GM11168 (cell line): Measurements from ENCODE around the gene AFAP1L1.

Source experiments
- in situ Hi-C: fragments of 300-500 bp; cut with MboI; formaldehyde crosslinking; loops from one replicate; pipeline ENCODE4 v1.12.0; 2022; ENCODE audit warnings: low sequenced_read_pairs; ENCODE audit not compliant: unreplicated experiment

Gene AFAP1L1

DNA sequence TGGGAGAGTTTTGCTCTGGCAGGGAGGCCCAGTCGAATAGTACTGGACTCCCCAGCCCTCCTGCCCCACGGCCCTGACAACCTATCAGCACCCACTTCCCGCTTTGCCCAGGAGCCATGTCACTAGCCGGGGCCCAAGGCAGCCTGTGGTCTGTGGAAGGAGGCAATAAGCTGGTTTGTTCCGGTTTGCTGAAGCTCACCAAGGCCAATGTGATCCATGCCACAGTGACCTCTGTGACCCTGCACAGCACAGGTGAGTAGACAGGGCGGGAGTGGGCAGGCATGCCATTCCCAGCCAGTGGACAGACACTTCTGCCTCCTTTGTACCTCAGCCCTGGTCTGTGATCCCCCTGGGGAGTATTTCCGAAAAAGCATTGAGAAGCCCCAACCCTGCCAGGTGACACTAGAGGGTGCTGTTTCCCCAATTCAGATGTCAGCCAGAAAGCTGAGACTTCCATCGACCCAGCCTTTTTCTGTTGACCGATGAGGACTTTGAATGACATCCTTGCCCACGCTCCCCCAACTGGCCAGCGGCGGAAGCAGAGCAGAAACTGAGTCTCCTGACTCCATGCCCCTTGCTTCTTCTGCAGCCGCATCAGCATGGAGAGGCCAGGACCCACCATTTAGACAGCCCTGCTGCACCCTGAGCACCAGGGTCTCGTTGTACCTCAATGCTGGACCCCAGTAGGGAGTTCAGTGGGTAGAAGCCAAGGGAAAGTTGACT lies 95.8 kb downstream of the AFAP1L1 start:
- in situ Hi-C loops, result no loop called here

DNA sequence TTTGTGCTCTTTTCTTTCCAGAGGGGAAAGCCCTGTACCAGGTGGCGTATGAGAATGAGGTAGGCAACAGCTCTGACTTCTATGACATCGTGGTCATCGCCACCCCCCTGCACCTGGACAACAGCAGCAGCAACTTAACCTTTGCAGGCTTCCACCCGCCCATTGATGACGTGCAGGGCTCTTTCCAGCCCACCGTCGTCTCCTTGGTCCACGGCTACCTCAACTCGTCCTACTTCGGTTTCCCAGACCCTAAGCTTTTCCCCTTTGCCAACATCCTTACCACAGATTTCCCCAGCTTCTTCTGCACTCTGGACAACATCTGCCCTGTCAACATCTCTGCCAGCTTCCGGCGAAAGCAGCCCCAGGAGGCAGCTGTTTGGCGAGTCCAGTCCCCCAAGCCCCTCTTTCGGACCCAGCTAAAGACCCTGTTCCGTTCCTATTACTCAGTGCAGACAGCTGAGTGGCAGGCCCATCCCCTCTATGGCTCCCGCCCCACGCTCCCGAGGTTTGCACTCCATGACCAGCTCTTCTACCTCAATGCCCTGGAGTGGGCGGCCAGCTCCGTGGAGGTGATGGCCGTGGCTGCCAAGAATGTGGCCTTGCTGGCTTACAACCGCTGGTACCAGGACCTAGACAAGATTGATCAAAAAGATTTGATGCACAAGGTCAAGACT lies 96.5 kb downstream of the AFAP1L1 start:
- in situ Hi-C loops, result no loop called here

DNA sequence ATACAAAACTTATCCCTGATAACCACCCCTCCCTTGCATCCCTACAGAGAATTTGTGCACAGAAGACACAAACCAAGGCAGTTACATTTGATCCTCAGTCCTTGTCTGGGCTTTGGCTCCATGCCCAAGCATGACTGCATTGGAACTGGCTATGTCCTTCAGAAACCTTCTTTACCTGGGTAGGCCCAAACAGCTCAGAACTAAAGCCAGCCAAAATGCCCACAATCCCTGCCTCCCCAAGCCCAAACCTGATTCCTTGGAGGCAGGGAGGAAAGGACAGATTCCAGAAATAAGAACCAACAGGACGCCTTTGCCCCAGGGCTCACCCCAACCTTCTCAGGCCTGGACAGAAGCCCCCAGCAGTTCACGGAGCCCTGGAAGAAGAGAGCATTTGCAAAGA lies 99.2 kb downstream of the AFAP1L1 start:
- in situ Hi-C loops, result no loop called here

DNA sequence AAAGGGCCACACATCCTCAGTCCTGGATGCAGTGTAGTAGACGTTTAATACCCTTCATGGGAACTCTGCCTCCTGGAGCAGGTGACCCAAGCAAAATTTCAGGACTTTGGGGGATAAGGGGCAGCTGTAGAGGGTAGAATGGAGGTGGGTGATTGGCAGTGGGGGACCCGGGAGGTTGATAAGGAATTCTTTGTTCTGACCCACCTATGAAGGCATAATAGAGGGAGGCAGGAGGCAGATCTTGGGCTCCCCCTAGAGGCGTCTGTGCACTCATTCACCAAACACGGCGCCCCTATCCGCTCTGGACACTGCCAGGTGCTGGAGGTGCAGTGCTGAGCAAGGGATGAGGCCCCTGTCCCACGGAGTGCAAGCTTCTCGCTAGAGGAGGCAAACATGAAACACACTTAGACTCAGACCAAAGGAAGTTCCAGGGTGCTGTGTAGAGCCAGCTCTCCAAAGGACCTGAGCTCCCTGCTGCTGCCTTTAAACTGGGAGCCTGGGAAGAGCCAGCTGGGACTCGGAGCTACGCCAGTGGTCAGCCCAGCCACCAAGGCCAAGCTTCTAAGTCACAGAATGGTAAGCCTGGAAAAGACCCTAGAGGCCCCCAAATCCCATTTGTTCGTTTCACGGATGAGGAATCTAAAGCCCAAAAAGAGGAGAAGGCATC lies 99.8 kb downstream of the AFAP1L1 start:
- in situ Hi-C loops, result no loop called here

DNA sequence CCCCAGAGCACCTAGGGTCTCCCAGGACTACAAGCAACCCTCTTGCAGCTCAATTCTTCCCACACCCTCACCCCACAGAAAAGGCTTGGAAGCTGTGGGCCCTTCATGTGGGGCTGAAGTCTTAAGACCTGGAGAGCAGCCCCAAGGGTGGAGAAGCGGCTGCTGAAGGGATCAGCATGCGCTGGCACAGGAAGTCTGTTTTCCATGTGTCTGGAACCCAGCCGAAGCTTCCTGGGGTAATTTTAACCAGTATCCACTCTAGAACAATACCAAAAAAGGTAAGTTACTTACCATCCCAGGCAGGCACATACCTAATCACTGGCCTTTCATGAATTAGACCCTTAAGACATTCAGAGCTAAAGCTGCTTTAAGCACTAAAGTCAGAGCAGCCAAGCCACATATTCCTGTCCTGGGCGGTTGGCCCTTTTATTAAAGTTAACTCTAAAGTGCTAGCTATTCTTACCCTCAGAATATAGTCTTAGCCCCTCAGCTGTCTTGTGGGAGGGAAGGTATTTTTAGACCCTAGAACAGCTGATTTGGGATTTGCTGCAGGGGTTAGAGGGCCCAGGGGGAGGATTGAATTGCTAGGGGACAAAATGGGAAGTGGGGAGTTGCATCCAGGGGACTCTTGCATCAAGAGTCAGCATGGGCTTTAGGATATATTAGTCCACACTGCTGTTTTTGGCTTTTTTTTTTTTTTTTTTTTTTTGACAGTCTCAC lies 100.6 kb downstream of the AFAP1L1 start:
- in situ Hi-C loops, result no loop called here

DNA sequence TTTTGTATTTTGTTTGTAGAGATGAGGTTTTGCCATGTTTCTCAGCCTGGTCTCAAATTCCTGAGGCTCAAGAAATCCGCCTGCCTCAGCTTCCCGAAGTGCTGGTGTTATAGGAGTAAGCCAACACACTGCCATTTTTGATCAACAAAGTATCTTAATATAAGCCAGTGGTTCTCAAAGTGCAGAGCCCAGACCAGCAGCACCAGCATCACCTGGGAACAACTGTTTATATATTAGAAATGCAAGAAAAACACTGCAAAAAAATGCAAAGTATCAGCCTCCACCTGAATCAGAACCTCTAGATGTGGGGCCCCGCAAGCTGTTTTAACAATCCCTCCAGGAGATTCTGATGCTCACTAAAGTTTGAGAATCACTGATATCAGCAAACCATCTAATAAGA lies 101.3 kb downstream of the AFAP1L1 start:
- in situ Hi-C loops, result no loop called here

DNA sequence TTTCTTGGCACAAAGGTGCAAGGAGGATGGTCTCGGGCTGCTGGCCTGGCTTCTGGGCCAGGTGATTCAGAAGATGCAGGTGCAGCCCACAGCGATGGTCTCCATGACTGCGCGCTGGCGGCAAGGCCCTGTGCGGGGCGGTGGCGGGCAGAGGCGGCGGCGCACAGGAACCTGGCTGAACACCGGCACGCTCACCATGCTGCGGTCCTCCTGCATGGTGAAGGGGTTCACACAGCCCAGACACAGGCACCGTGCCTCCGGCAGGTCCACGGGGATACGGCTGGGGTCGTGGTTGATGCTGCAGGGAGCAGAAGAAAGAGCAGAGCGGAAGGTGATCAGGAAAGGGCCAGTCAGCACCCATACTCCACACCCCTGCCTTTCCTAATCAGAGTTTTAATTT lies 102.6 kb downstream of the AFAP1L1 start:
- in situ Hi-C loops, result no loop called here

DNA sequence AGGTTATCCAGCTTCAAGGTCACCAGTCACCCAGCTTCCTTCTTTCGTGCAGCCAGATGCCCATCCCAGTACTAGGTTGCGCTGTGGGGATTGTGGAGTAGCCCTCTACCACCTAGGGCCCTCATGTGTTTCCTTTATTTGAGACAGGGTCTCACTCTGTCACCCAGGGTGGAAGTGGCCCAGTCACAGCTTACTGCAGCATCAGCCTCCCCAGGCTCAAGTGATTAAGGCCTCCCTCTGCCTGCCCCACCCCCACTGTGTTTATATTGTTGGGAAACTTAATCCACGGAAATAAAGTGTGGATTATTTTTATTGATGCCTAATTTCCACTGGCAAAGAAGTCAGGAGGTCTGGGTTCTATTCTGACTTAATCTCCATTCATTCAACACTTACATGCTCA lies 103.1 kb downstream of the AFAP1L1 start:
- in situ Hi-C loops, result no loop called here

DNA sequence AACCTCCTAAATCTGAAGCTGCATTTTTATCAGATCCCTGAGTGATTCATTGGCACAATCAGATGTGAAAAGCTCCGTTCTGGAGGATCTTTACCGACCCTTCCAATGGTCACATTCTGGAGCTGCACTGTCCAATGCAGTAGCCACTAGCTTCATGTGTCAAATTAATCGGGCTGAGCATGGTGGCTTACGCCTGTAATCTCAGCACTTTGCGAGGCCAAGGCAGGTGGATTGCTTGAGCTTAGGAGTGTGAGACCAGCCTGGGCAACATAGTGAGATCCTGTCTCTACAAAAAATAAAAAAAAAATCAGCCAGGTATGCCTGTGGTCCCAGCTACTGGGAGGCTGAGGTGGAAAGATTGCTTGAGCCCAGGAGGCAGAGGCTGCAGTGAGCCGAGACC lies 103.8 kb downstream of the AFAP1L1 start:
- in situ Hi-C loops, result no loop called here

DNA sequence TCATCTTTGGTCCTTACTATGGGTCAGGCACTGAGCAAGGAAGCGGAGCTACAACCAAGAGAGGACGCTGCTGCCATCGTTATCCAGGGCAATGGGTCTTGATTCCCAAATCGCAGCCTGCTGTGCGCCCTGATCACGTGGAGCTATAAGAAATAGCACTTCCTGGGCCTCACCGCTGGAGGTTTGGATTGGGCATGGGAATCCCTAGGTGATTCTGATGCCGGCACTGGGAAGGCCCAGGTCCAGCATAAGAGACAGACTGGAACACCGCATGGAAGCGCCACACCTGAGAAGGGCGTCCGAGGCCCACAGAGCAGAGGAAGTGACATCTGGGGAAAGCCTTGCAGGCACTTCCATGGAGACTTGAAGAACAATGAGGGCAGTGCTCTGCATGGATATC lies 104.4 kb downstream of the AFAP1L1 start:
- in situ Hi-C loops, result no loop called here

DNA sequence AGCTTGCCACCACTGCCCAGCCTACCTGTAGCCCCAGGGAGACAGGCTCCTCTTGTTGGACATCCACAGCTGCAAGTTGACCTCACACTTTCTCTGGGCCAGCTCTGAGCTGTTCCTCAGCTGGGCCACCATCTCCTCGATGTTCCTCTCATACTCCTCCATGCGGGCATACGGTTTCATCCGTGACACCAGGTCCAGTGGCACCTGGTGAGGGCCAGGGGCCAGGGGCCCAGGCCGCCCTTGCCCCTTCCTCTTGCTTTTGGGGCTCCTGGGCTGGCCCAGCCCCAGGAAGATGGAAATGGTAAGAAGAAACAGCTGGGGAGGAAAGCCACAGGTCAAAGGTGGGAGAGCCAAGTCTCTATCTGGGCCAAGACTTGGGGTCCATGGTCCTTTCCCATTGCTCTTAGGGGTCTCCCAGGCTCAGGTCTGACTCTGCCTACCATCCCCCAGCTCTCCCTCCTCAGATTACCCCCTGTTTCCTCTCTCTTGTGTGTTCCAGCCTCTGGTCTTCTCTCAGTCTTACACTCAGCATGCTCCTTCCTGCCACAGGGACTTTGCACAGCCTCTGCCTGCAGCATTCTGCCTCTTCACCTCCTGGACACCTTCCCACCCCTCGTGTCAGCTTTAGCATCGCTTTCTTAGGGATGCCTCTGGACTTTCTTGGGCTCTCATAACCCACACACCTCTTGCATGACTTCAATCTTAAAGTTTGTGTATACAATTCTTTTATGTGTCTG lies 105.2 kb downstream of the AFAP1L1 start:
- in situ Hi-C loops, result no loop called here

DNA sequence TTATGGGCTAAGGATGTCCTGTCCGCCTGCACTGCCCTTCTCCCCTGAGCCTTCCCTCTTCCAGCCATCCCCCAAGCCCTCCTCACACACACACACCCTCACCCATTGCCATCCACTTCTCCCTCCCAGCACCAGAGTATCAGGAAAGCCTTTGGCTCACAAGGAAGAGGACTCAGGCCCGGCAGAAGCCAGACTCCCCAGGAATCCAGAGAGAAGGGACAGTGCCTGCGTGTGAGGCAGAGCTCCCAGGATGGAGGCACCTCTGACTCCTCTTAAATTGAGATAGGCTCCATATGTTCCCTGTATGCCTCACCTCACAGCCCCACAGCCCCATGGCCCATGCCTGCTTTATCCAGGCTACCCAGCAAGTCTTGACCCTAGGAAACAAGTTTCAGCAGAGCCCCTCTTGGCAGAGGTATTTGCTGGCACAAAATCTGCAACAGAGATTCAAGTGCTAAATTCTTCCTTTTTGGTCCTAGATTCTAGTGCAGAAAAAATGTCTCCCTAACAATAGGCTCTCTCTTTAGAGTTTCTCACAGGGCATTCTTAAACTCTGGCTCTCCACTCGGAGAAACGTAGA lies 106.7 kb downstream of the AFAP1L1 start:
- in situ Hi-C loops, result no loop called here

DNA sequence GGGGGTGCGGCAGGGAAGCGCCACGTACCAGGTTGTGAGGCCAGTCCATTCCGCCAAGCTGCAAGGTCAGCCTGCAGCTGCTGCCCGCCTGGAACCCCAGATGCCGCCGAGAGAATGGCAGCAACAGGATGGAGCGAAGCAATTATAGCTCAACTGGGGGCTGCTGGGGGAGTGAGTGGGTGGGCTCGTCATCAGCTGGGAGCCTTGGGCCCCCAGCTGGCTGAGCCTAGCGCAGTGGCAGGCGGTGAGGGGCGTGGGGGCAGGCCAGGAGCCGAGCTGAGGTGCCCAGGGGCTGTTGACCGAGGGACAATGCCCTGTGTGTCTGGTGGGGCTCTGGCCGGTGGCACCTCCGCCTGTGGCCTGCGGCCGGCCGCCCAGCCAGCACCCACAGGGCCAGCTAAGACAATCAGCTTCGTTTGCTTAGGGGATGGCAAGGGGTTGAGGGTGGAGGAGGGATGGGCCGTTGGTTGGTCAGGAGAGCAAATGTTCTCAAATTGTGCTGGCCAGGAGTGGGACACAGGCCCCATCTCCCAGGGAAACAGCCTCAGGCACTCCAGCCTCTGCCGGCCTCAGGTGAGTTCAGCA lies 107.6 kb downstream of the AFAP1L1 start, which contains the start of gene IL17B:
IL17B (minus strand) TSS at position 116 of the 585 bp plus-strand sequence; CDS start at position 49, 67 bp downstream.
- in situ Hi-C loops, result no loop called here

DNA sequence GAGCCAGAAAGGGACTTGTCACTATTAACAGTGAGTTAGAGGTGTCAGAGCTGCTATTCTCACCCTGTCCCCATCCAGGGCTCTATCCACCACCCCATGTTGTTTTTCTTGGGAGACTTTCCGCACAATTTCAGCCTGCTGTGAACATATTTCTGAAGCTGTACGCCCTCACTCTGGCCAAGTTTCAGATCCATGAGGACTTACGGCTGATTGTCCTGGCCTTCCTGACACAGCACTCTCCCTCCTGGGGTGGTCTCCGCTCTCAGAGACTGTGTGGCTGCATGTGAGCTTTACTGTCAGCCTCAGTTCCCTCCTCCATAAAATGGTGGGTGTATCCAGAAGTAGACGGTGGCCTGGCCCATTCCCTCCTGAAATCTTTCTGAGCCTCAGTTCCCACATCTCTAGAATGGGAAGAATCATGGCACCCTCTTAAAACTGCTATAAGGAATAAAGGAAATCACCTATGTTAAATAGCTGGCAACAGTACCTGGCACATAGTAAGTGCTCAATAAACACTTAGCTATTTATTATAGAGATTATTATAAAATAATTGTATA lies 108.2 kb downstream of the AFAP1L1 start:
- in situ Hi-C loops, result loop anchor here (10.0 kb wide), 1 partner anchor 185 kb away; no protein-coding TSS in a partner anchor

DNA sequence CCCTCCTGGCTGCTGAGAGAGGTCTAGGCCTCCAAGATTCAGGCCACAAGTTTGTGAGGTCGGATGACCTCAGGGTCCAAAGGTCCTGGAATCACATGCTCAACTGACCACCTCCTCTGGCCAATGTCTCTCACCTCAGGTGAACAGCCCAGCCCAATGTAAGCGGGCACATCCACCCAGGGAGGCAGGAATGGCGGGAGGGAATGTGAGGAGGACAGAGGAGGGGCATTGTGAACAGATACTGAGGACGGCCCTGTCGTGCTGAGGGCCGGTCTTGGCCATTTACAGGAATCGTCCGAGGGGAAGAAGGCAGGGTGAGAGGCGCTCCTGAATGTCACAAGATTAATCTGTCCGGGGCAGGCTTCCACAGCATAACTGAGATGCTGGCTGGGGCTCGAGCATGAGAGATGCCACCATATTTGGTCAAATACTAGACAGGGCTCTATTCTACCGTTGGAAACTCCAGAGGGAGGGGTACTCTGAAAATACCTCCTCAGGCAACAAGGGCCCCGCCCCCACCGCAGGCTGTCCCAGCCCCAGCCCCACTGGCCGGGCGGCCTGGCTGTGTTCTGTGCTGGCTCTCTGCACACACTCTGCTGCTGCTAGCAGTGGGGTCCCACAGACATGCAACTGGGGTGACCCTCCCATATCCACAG lies 108.9 kb downstream of the AFAP1L1 start:
- in situ Hi-C loops, result loop anchor here (10.0 kb wide), 1 partner anchor 184 kb away; no protein-coding TSS in a partner anchor

DNA sequence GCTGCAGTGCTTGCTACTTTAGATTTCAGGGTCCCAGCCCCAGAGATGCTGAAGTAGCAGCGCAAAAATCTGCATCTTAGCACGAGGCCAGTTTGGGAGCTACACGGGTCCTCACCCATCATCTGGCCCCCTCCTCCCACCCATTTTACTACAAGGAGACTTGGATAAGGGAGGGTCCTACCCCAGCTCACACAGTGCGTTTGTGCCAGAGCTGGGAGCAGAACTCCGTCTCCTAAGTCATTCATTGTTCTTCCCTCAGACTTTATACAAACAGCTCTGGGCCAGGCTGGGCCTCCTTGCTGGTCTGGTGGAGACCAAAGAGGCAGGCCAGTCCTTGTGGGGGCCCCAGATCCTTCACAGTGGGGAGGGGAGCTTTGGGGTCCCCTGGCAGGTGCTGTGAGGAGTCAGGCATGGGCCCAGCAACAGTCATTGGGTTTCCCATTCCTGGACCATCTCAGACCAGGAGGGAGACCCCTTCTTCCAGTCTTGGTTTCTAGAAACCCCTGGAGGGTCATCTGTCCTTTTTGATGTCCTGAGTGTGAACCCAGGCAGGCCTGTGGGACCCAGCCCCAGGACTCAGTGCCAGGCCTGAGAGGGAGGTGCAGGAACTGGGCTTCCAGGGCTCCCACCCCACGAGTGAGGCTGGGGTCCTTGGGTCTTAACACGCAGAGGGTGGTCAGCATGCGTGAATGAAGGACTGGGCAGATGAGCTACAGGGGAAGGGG lies 109.8 kb downstream of the AFAP1L1 start:
- in situ Hi-C loops, result loop anchor here (10.0 kb wide), 1 partner anchor 183 kb away; no protein-coding TSS in a partner anchor

DNA sequence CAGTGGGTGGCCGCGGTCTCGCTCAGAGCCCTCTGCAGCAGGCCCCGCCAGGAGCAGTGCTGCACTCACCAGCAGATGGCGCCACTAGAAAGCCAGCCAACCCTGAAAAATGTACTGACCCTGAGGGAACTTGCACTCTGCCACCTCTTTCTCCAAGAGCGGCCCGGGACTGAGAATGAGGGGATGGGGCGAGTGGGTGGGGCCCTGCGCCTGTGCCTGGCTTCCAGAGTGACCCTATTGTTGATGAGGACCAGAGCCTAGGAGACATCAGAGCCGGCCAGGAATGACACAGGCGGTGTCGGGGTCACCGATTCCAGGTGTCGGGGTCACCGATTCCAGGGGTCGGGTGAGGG lies 110.3 kb downstream of the AFAP1L1 start:
- in situ Hi-C loops, result loop anchor here (10.0 kb wide), 1 partner anchor 183 kb away; no protein-coding TSS in a partner anchor
